Endothelial cell (in vitro differentiated cells): ENCODE results near the gene ERV3-1. TPM values are rescaled to one million over a fixed set of nuclear protein-coding genes. Genes with fewer than 3 reads are reported as not detected.

Experiments used
- DNase-seq: peaks from one replicate; pipeline ENCODE4 v3.0.0; 2021; ENCODE audit warnings: low spot score
- H3K27ac Mint-ChIP-seq: one replicate; pipeline ENCODE4 v1.8.0; 2021; ENCODE audit warnings: mixed read lengths, inconsistent platforms; ENCODE audit not compliant: unreplicated experiment
- H3K27me3 Mint-ChIP-seq: one replicate; pipeline ENCODE4 v1.8.0; 2021; ENCODE audit warnings: mild to moderate bottlenecking, moderate library complexity, mixed read lengths, inconsistent platforms; ENCODE audit not compliant: unreplicated experiment
- H3K36me3 Mint-ChIP-seq: one replicate; pipeline ENCODE4 v1.8.0; 2021; ENCODE audit warnings: mild to moderate bottlenecking, low read depth, mixed read lengths, inconsistent platforms; ENCODE audit not compliant: unreplicated experiment
- H3K4me1 Mint-ChIP-seq: one replicate; pipeline ENCODE4 v1.8.0; 2021; ENCODE audit warnings: mild to moderate bottlenecking, mixed read lengths, inconsistent platforms; ENCODE audit not compliant: unreplicated experiment
- H3K4me3 Mint-ChIP-seq: one replicate; pipeline ENCODE4 v1.8.0; 2021; ENCODE audit warnings: mild to moderate bottlenecking, mixed read lengths, inconsistent platforms; ENCODE audit not compliant: unreplicated experiment
- H3K9me3 Mint-ChIP-seq: one replicate; pipeline ENCODE4 v1.8.0; 2021; ENCODE audit warnings: mixed read lengths, inconsistent platforms; ENCODE audit not compliant: unreplicated experiment
- CTCF ChIP-seq: fragments of 200-600 bp; sonication (generic); IDR thresholded peaks from one replicate; pipeline ENCODE4 v1.5.0; 2021; ENCODE audit warnings: antibody characterized with exemption; ENCODE audit not compliant: unreplicated experiment
- total RNA-seq: library from RNA; stranded (reverse); fragmentation: NEBNext Ultra II Directional; extraction: Animal tissue kit (Norgen Biotek cat#: 25700); gene quantifications from one replicate; pipeline ENCODE4 v1.2.1, GENCODE V29; 2021; ENCODE audit not compliant: unreplicated experiment

The ERV3-1 gene
- total RNA-seq, 1 donor from 2014 or later = 58.4 TPM

- Mint-ChIP-seq H3K27ac (no peak within 1 kb of the TSS), H3K4me3 (peak within 1 kb of the TSS; percentile 62), H3K36me3 (peaks cover 89% of the 10 kb centered on the region), H3K4me1 (peaks cover 7% of the 10 kb centered on the region), H3K9me3 (peaks cover 49% of the 10 kb centered on the region), H3K27me3 (no peaks in the 10 kb centered on the region)
- TF ChIP-seq CTCF = no peak
- no peak for DNase-seq
Observed at GRCh38 chr7:64990936-64991335, 15.6 kb downstream of the ERV3-1 start, which contains the start of gene ZNF117. TSS of gene ZNF117 (minus strand) at chr7:64991036.

GRCh38 chr7:64990216-64990615 is 16.3 kb downstream of the ERV3-1 start:
- H3K27ac Mint-ChIP-seq = no peak overlapping the region
- TF ChIP-seq CTCF = no peak
- peaks cover 50% of the 10 kb centered on the region for H3K9me3 Mint-ChIP-seq
- peaks cover 7% of the 10 kb centered on the region for H3K4me1 Mint-ChIP-seq
- H3K4me3 Mint-ChIP-seq = peak overlapping the region; percentile 62
- H3K36me3 Mint-ChIP-seq = peaks cover 94% of the 10 kb centered on the region
- no peaks in the 10 kb centered on the region for H3K27me3 Mint-ChIP-seq
- no peak for DNase-seq

GRCh38 chr7:64978497-64979203 is 27.8 kb downstream of the ERV3-1 start:
- Mint-ChIP-seq H3K9me3 (peaks cover 46% of the 10 kb centered on the region), H3K4me1 (no peaks in the 10 kb centered on the region), H3K4me3 (peak overlapping the region; percentile 76), H3K36me3 (peaks cover 73% of the 10 kb centered on the region), H3K27me3 (peaks cover 2% of the 10 kb centered on the region), H3K27ac (no peak overlapping the region)
- DNase-seq = no peak
- no peak for TF ChIP-seq CTCF

GRCh38 chr7:64965594-64965993 is 40.9 kb downstream of the ERV3-1 start:
- Mint-ChIP-seq H3K27ac (no peak overlapping the region), H3K9me3 (peaks cover 15% of the 10 kb centered on the region), H3K4me3 (no peak overlapping the region), H3K27me3 (peaks cover 6% of the 10 kb centered on the region), H3K4me1 (no peaks in the 10 kb centered on the region), H3K36me3 (peaks cover 16% of the 10 kb centered on the region)
- no peak for DNase-seq
- no peak for TF ChIP-seq CTCF

- peaks cover 5% of the 10 kb centered on the region for H3K9me3 Mint-ChIP-seq
- DNase-seq = no peak
- H3K27me3 Mint-ChIP-seq = peaks cover 3% of the 10 kb centered on the region
- no peak overlapping the region for H3K4me3 Mint-ChIP-seq
- TF ChIP-seq CTCF = no peak
- no peaks in the 10 kb centered on the region for H3K4me1 Mint-ChIP-seq
- H3K36me3 Mint-ChIP-seq = peaks cover 5% of the 10 kb centered on the region
- no peak overlapping the region for H3K27ac Mint-ChIP-seq
Observed at GRCh38 chr7:64959072-64959747, 47.3 kb downstream of the ERV3-1 start.
